ENCODE data around the gene ZC3H18.

GRCh38 chr16:88662843-88663606 lies 92.8 kb downstream of the ZC3H18 start, which contains the start of gene MVD:
- TF ChIP-seq CTCF (conservative IDR thresholded peaks at IDR 0.05; ENCODE audit: low read depth in 2 of 2): 0 out of 4 replicates have a peak, but pooled peaks of 1 of the 2 experiments have one; percentile 8
- no peak for TF ChIP-seq EZH2 (IDR thresholded peaks at IDR 0.05; ENCODE audit: low read depth, unreplicated experiment)
- no peak for TF ChIP-seq REST (IDR thresholded peaks at IDR 0.05; ENCODE audit: unreplicated experiment)
- TF ChIP-seq POLR2AphosphoS5 (IDR thresholded peaks at IDR 0.05; ENCODE audit: low read depth): peak; percentile 96
- TF ChIP-seq NANOG (IDR thresholded peaks at IDR 0.05; ENCODE audit: borderline replicate concordance): peak; percentile 23; the same call in 1 of the 2 replicates
- no peak for TF ChIP-seq JUNB (IDR thresholded peaks at IDR 0.05; ENCODE audit: unreplicated experiment)
- TF ChIP-seq CREB1 (CRISPR knock-in tag; IDR thresholded peaks at IDR 0.05; ENCODE audit: low read depth): peak; percentile 90
- no peak for TF ChIP-seq STAT1 (IDR thresholded peaks at IDR 0.05; ENCODE audit: unreplicated experiment)
- TF ChIP-seq ZNF462 (CRISPR knock-in tag; IDR thresholded peaks at IDR 0.05): no peak
- no peak for TF ChIP-seq EZH2phosphoT487 (IDR thresholded peaks at IDR 0.05; ENCODE audit: unreplicated experiment)
